Adrenal gland (tissue), 12 donors: Measurements from ENCODE around the gene DPP6. TPM values are rescaled to one million over a fixed set of nuclear protein-coding genes. Genes with fewer than 3 reads are reported as not detected.

Experiments
- DNase-seq, 7 donors: peaks; one replicate each; pipeline ENCODE4 v3.0.0-alpha.2; 2019 to 2020
- H3K27ac ChIP-seq, 5 donors: fragments of 200-600 bp; sonication (generic) in 4 of 5; 1 replicate in 3 of 5; 2 replicates in 2 of 5; pipeline versions ENCODE4 v1.5.1 to v1.8.0; 2016 to 2020; ENCODE audit warnings: mild to moderate bottlenecking in 1 of 5
- H3K27me3 ChIP-seq: fragments of 200-600 bp; 2 replicates; pipeline ENCODE4 v1.8.0; 2021
- H3K36me3 ChIP-seq, 2 donors: fragments of 200-600 bp; replicated peaks in 1 of 2; 1 replicate in 1 of 2; 2 replicates in 1 of 2; pipeline versions ENCODE4 v1.5.1 to v1.8.0; 2018 to 2022
- H3K4me1 ChIP-seq, 2 donors: fragments of 200-600 bp; replicated peaks in 1 of 2; 1 replicate in 1 of 2; 2 replicates in 1 of 2; pipeline versions ENCODE4 v1.5.1 to v1.8.0; 2018 to 2021
- H3K4me3 ChIP-seq, 4 donors: fragments of 200-600 bp; sonication (generic) in 3 of 4; one replicate each; pipeline ENCODE4 v1.5.1; 2016 to 2018
- H3K9me3 ChIP-seq, 3 donors: fragments of 200-600 bp; sonication (generic) in 1 of 3; replicated peaks in 1 of 3; 1 replicate in 2 of 3; 2 replicates in 1 of 3; pipeline versions ENCODE4 v1.5.1 to v1.8.0; 2016 to 2021
- POLR2A ChIP-seq, 2 donors: fragments of 450-650 bp; IDR thresholded peaks; one replicate each; pipeline ENCODE4 v1.6.1; 2017; ENCODE audit warnings: antibody characterized with exemption in 2 of 2, mild to moderate bottlenecking in 2 of 2, moderate library complexity in 1 of 2
- WGBS, 4 donors: extraction: QIAGEN DNeasy Blood & Tissue Kit in 2 of 4; methylation state at CpG; one replicate each; pipeline versions ENCODE4 v1.1.5 to v1.1.7; 2013 to 2017; 5-methylcytosine and 5-hydroxymethylcytosine counted together
- intact Hi-C, 2 donors: fragments of 100-400 bp; cut with DNase I; formaldehyde crosslinking; loops; one replicate each; pipeline versions ENCODE4 v1.14.1 to v1.15.0; 2022 to 2023
- polyA plus RNA-seq, 3 donors: library from polyadenylated mRNA; stranded (reverse); fragments of 200-250 nt in 2 of 3; fragments of 350-450 nt in 1 of 3; fragmentation: Illumina TruSeq in 1 of 3; extraction: RNeasy Lipid Tissue Mini Kit (QIAGEN cat#74804) in 1 of 3; gene quantifications; one replicate each; pipeline ENCODE4 v1.2.3, GENCODE V29; 2013 to 2014
- total RNA-seq, 9 donors: library from RNA; depleted of rRNA in 4 of 9; stranded (reverse); fragments of >200 nt in 4 of 9; fragments of 120-200 nt in 1 of 9; fragmentation: NEBNext Ultra II Directional in 1 of 9; extraction: Animal tissue kit (Norgen Biotek cat#: 25700) in 1 of 9; gene quantifications; one replicate each; pipeline versions ENCODE4 v1.1.0 to v1.2.4, GENCODE V29; 2013 to 2023
- TF ChIP-seq, protein P1 (sequence below), 6 experiments: fragments of 450-650 bp in 4 of 6; fragments of 200-600 bp in 2 of 6; sonication (generic) in 1 of 6; IDR thresholded peaks; 1 replicate in 5 of 6; 2 replicates in 1 of 6; pipeline versions ENCODE4 v1.5.1 to v1.8.0; 2016 to 2021; ENCODE audit warnings: antibody characterized with exemption in 6 of 6, mild to moderate bottlenecking in 2 of 6, moderate library complexity in 1 of 6
- donor health status: healthy with polysubstance abuse.
- donor health status: Bipolar disorder and iron deficiency.
- donor health status: DM: yes; HTN: yes; CAD: no.
- donor health status: DM: no; HTN: no; CAD: no.
- donor health status: DM: no; HTN: no; CAD: no.
- donor health status: DM: yes; HTN: yes; CAD: no.

Gene DPP6
- total and polyA plus RNA-seq, 12 donors = 0.39 to 13.1 (median 5.1) TPM

DNA sequence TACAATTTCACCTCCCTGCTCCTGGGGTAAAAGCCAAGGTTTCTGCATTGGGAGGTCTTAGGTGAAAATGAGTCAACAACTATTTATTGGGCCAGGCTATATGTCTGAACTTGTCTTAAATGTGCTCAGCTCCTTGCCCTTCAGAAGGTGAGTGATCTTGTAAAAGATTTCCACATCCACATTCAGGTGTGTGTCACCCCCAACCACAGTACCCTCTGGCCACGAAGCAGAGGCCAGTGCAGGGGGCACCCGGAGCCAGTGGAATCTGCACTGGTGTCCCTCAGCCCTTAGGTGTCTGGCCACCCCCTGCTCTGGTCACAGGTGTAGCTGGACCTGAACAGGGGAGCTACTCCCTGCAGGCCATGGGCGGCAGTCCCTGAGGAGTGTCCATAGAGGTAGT lies 752.3 kb downstream of the DPP6 start:
- Histone ChIP-seq H3K27ac (no peak overlapping the region), H3K4me1 (no peaks in the 10 kb centered on the region), H3K9me3 (no peaks in the 10 kb centered on the region), H3K27me3 (no peaks in the 10 kb centered on the region), H3K36me3 (no peaks in the 10 kb centered on the region), H3K4me3 (no peak overlapping the region)
- no peak for DNase-seq
- intact Hi-C loops = no loop called here
- WGBS, 4 donors = 73 to 95% (median 78%) methylated on average over 2 to 3 of the region's 3 CpGs
- TF ChIP-seq, protein P1, sequence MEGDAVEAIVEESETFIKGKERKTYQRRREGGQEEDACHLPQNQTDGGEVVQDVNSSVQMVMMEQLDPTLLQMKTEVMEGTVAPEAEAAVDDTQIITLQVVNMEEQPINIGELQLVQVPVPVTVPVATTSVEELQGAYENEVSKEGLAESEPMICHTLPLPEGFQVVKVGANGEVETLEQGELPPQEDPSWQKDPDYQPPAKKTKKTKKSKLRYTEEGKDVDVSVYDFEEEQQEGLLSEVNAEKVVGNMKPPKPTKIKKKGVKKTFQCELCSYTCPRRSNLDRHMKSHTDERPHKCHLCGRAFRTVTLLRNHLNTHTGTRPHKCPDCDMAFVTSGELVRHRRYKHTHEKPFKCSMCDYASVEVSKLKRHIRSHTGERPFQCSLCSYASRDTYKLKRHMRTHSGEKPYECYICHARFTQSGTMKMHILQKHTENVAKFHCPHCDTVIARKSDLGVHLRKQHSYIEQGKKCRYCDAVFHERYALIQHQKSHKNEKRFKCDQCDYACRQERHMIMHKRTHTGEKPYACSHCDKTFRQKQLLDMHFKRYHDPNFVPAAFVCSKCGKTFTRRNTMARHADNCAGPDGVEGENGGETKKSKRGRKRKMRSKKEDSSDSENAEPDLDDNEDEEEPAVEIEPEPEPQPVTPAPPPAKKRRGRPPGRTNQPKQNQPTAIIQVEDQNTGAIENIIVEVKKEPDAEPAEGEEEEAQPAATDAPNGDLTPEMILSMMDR (IDR thresholded peaks at IDR 0.05) = no peak
- no peak for TF ChIP-seq POLR2A (IDR thresholded peaks at IDR 0.05)

DNA sequence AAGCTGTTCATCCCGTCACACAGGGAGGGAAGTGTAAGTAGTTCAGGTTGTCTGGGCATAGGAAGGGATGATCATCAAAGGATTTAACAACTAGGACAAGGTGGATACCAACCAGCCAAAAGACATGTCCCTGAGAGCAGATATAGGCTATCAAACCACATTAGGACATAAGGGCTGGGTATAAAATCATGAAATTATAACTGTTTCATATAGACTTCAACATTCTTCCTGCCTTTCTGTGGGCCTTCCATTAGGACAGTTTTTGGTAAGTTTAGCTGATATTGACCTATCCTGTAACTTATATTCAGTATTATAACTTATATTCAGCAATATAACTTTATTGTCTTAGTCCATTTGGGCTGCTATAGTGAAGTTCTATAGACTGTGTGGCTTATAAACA lies 759.8 kb downstream of the DPP6 start:
- no peak for DNase-seq
- H3K27me3 ChIP-seq = no peaks in the 10 kb centered on the region
- H3K36me3 ChIP-seq = no peaks in the 10 kb centered on the region
- TF ChIP-seq POLR2A (IDR thresholded peaks at IDR 0.05) = no peak
- TF ChIP-seq, protein P1 (IDR thresholded peaks at IDR 0.05) = no peak
- intact Hi-C loops = no loop called here
- H3K4me1 ChIP-seq = no peaks in the 10 kb centered on the region
- H3K4me3 ChIP-seq = no peak overlapping the region
- no peak overlapping the region for H3K27ac ChIP-seq
- 81 to 100% (median 84%) methylated on average over 1 of the region's 1 CpG for WGBS, 4 donors
- H3K9me3 ChIP-seq = peaks cover 0 to 7% (median 0%) of the 10 kb centered on the region in 3 donors

DNA sequence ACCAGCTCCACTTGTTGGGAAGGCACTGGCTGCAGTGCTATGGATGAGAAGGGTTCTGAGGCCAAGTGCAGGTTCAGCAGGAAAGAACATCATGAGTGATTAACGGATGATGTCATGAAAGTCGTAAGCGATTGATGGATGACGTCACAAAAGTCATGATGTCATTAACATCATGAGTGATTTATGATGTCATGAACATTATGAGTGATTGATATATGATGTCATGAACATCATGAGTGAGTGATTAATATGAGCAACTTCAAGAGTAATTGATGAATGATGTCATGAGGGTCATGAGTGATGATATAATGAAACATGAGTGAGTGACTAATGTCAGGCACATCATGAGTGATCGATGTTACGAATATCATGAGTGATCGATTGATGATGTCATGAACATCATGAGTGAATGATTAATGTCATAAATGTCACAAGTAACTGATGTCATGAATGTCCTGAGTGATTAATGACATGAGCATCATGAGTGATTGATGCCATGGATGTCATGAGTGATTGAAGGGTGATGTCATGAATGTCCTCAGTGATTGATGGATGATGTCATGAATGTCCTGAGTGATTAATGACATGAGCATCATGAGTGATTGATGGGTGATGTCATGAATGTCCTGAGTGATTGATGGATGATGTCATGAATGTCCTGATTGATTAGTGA lies 765.2 kb downstream of the DPP6 start:
- Histone ChIP-seq H3K4me3 (no peak overlapping the region), H3K27ac (no peak overlapping the region), H3K9me3 (peaks cover 0 to under 1% (median 0%) of the 10 kb centered on the region in 3 donors), H3K4me1 (no peaks in the 10 kb centered on the region), H3K27me3 (no peaks in the 10 kb centered on the region), H3K36me3 (no peaks in the 10 kb centered on the region)
- intact Hi-C loops = no loop called here
- TF ChIP-seq, protein P1 (IDR thresholded peaks at IDR 0.05) = no peak
- no peak for TF ChIP-seq POLR2A (IDR thresholded peaks at IDR 0.05)
- 77 to 82% (median 79%) methylated on average over 7 of the region's 7 CpGs for WGBS, 4 donors
- DNase-seq = no peak

DNA sequence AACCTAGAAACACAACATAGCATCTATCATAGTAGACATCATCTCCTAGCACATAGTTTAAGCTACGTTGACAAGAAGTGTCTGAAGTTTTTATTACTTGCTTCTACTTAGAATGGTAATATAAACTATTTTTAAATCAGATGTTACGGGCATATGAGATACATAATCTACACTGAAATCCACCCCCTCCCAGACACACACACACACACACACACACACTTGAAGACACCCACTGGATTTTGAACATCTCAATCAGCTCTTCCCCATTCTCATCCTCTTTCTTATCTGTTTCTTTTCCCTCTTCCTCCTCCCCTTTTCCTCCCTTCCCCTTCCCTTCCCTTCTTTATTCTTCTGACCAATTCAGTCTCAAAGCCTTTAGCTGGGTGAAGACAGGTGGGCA lies 774.8 kb downstream of the DPP6 start:
- H3K27me3 ChIP-seq = no peaks in the 10 kb centered on the region
- no peak for DNase-seq
- no peaks in the 10 kb centered on the region for H3K36me3 ChIP-seq
- H3K4me3 ChIP-seq = no peak overlapping the region
- WGBS, 4 donors = 49 to 67% (median 62%) methylated on average over 2 of the region's 2 CpGs
- no peaks in the 10 kb centered on the region for H3K4me1 ChIP-seq
- intact Hi-C loops = no loop called here
- no peak overlapping the region for H3K27ac ChIP-seq
- H3K9me3 ChIP-seq = no peaks in the 10 kb centered on the region
- TF ChIP-seq, protein P1 (IDR thresholded peaks at IDR 0.05) = no peak
- no peak for TF ChIP-seq POLR2A (IDR thresholded peaks at IDR 0.05)
